Psoas muscle (tissue), 8 donors: Measurements from ENCODE around the gene SULF2. TPM values are rescaled to one million over a fixed set of nuclear protein-coding genes. Genes with fewer than 3 reads are reported as not detected.

ENCODE experiments used
- ATAC-seq, 4 donors: fragments of 200-7000 bp; cut with Tn5 transposase; one replicate each; pipeline ENCODE4 v1.9.1; 2020; ENCODE audit warnings: moderate library complexity in 3 of 4, mild to moderate bottlenecking in 2 of 4
- DNase-seq, 2 donors: peaks; one replicate each; pipeline ENCODE4 v3.0.0-alpha.2; 2020
- H3K27ac ChIP-seq: fragments of 200-600 bp; one replicate; pipeline ENCODE4 v1.8.0; 2022
- H3K27me3 ChIP-seq, 3 donors: fragments of 200-600 bp in 1 of 3; one replicate each; pipeline versions ENCODE4 v1.6.1 to v1.8.0; 2013 to 2022; ENCODE audit warnings: low read length in 2 of 3, mild to moderate bottlenecking in 2 of 3, moderate library complexity in 1 of 3; ENCODE audit not compliant: insufficient read depth in 3 of 3
- H3K36me3 ChIP-seq, 2 donors: fragments of 200-600 bp in 1 of 2; one replicate each; pipeline versions ENCODE4 v1.6.1 to v1.8.0; 2013 to 2022; ENCODE audit warnings: low read depth in 1 of 2, mild to moderate bottlenecking in 1 of 2, moderate library complexity in 1 of 2; ENCODE audit not compliant: insufficient read depth in 1 of 2
- H3K4me1 ChIP-seq: fragments of 200-600 bp; one replicate; pipeline ENCODE4 v1.8.0; 2022
- H3K4me3 ChIP-seq: fragments of 200-600 bp; one replicate; pipeline ENCODE4 v1.8.0; 2022; ENCODE audit warnings: mild to moderate bottlenecking
- H3K9me3 ChIP-seq: fragments of 200-600 bp; one replicate; pipeline ENCODE4 v1.8.0; 2022
- WGBS, 3 donors: extraction: QIAGEN DNeasy Blood & Tissue Kit; methylation state at CpG; one replicate each; pipeline versions ENCODE4 v1.1.6 to v1.1.7; 2013; 5-methylcytosine and 5-hydroxymethylcytosine counted together
- intact Hi-C, 2 donors: fragments of 100-400 bp; cut with DNase I; formaldehyde crosslinking; loops; one replicate each; pipeline versions ENCODE4 v1.11.0 to v1.14.2; 2022
- polyA plus RNA-seq, 3 donors: library from polyadenylated mRNA; stranded (reverse); fragments of 200-250 nt; gene quantifications; one replicate each; pipeline ENCODE4 v1.2.3, GENCODE V29; 2013
- total RNA-seq, 4 donors: library from RNA; stranded (reverse); fragmentation: NEBNext Ultra II Directional in 2 of 4; extraction: Animal tissue kit (Norgen Biotek cat#: 25700) in 2 of 4; gene quantifications; one replicate each; pipeline versions ENCODE4 v1.2.1 to v1.2.4, GENCODE V29; 2021 to 2023
- TF ChIP-seq, protein P1 (sequence below): fragments of 200-600 bp; IDR thresholded peaks from one replicate; pipeline ENCODE4 v1.8.0; 2022; ENCODE audit warnings: antibody characterized with exemption
- donor health status: healthy with polysubstance abuse.
- donor health status: DM: no; HTN: no; CAD: no; lungs with moderate emphysema.
- donor health status: Bipolar disorder and iron deficiency.
- donor health status: healthy.
- donor health status: DM: yes; HTN: yes; CAD: no.
- donor health status: DM: no; HTN: no; CAD: no.
- donor health status: DM: no; HTN: no; CAD: no.
- donor health status: DM: yes; HTN: yes; CAD: no.

Gene SULF2
- total and polyA plus RNA-seq, 7 donors: 5.3 to 23.3 (median 11.6) TPM

DNA sequence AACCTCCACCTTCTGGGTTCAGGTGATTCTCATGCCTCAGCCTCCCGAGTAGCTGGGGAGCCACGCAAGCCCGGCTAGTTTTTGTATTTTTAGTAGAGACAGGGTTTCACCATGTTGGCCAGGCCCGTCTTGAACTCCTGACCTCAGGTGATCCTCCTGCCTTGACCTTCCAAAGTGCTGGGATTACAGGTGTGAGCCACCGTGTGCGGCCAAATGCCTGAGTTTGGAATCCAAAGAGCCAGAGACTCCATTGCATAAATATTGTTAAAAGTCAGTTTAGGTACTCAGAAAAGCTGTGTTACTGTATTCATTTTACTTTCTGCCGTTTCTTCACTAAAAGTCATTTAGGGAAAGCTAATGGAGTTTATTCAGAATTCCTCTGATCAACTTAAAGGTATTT, 137.3 kb downstream of the SULF2 start:
- 75 to 94% (median 84%) methylated on average over 7 of the region's 7 CpGs for WGBS, 3 donors
- ATAC-seq (no peak), DNase-seq (no peak)
- Histone ChIP-seq H3K36me3 (peaks cover 16 to 99% of the 10 kb centered on the region in 2 donors), H3K9me3 (no peaks in the 10 kb centered on the region), H3K27me3 (no peaks in the 10 kb centered on the region), H3K4me3 (no peak overlapping the region), H3K4me1 (no peaks in the 10 kb centered on the region), H3K27ac (no peak overlapping the region)
- TF ChIP-seq, protein P1, sequence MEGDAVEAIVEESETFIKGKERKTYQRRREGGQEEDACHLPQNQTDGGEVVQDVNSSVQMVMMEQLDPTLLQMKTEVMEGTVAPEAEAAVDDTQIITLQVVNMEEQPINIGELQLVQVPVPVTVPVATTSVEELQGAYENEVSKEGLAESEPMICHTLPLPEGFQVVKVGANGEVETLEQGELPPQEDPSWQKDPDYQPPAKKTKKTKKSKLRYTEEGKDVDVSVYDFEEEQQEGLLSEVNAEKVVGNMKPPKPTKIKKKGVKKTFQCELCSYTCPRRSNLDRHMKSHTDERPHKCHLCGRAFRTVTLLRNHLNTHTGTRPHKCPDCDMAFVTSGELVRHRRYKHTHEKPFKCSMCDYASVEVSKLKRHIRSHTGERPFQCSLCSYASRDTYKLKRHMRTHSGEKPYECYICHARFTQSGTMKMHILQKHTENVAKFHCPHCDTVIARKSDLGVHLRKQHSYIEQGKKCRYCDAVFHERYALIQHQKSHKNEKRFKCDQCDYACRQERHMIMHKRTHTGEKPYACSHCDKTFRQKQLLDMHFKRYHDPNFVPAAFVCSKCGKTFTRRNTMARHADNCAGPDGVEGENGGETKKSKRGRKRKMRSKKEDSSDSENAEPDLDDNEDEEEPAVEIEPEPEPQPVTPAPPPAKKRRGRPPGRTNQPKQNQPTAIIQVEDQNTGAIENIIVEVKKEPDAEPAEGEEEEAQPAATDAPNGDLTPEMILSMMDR: no peak
- intact Hi-C loops: no loop called here

DNA sequence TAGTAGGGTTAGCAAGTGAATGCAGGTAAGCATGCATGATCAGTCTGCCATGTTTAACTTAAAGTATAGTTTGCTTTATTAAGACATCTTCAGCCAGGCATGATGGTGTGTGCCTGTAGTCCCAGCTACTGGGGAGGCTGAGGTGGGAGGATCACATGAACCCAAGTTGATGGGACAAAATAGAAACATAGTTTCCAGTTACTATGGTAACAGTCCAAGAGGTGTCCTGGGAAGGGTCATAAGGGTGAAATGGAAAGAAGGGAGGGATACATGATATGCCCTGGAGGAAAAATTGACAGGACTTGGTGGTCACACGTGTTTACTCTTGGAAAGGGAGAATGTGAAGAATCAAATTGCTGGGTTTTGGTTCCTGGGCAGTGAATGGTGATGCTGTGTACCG, 139.6 kb downstream of the SULF2 start:
- intact Hi-C loops: no loop called here
- Histone ChIP-seq H3K27me3 (no peaks in the 10 kb centered on the region), H3K9me3 (no peaks in the 10 kb centered on the region), H3K4me1 (no peaks in the 10 kb centered on the region), H3K27ac (no peak overlapping the region), H3K4me3 (no peak overlapping the region), H3K36me3 (peaks cover 11 to 91% of the 10 kb centered on the region in 2 donors)
- DNase-seq: no peak
- 39 to 61% (median 40%) methylated on average over 2 of the region's 2 CpGs for WGBS, 3 donors
- TF ChIP-seq, protein P1: no peak
- no peak for ATAC-seq

DNA sequence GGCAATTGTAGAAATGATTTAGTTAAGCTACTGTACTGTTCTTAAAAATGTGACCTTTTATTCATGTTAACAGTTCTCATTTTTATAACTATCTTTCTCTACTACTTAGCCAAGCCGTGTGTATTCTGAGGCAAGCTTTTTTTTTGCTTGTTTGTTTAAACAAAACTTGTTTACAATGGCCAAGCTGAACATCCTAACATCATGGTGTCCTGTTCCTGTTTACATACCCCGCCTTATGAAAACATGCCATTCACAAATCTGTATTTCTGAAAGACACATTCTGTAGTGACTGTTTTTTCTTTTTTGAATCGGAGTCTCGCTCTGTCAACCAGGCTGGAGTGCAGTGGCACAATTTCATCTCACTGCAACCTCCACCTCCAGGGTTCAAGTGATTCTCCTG, 142.7 kb downstream of the SULF2 start:
- Histone ChIP-seq H3K27ac (no peak overlapping the region), H3K4me1 (no peaks in the 10 kb centered on the region), H3K36me3 (peaks cover 11 to 88% of the 10 kb centered on the region in 2 donors), H3K4me3 (no peak overlapping the region), H3K9me3 (no peaks in the 10 kb centered on the region), H3K27me3 (no peaks in the 10 kb centered on the region)
- no peak for ATAC-seq
- intact Hi-C loops: no loop called here
- WGBS, 3 donors: 90 to 94% (median 93%) methylated on average over 4 of the region's 4 CpGs
- TF ChIP-seq, protein P1: no peak
- DNase-seq: no peak

DNA sequence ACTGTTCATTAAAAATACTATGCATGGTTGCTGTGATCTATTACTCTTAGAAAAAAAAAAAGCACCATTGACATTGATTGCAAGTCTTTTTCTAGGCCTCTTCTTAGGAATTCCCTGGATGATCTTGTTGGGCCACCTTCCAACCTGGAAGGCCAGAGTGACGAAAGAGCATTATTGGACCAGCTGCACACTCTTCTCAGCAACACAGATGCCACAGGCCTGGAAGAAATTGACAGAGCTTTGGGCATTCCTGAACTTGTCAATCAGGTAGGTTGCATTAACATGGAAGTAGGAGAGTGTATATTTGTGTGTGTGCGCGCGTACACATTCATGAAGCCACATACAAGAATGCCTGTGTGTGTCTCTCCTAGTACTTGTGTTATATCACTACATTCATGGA, 143.2 kb downstream of the SULF2 start:
- DNase-seq (no peak), ATAC-seq (no peak)
- WGBS, 3 donors: 84 to 91% (median 85%) methylated on average over 4 of the region's 4 CpGs
- intact Hi-C loops: no loop called here
- TF ChIP-seq, protein P1: no peak
- Histone ChIP-seq H3K27ac (no peak overlapping the region), H3K36me3 (peaks cover 11 to 88% of the 10 kb centered on the region in 2 donors), H3K4me1 (no peaks in the 10 kb centered on the region), H3K4me3 (no peak overlapping the region), H3K27me3 (no peaks in the 10 kb centered on the region), H3K9me3 (no peaks in the 10 kb centered on the region)

DNA sequence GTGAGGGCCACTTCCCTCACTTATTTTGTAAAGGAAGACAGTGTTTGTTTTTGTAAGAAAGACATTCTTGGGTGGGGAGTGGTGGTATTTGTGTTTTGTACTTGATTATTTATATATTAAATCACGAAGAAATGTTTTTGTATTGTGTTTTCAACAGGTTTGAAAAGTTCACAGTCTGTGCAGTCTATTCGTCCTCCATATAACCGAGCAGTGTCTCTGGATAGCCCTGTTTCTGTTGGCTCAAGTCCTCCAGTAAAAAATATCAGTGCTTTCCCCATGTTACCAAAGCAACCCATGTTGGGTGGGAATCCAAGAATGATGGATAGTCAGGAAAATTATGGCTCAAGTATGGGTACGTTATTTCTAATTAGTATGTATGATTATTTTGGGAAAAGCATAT, 146.4 kb downstream of the SULF2 start:
- Histone ChIP-seq H3K4me3 (no peak overlapping the region), H3K9me3 (no peaks in the 10 kb centered on the region), H3K4me1 (no peaks in the 10 kb centered on the region), H3K27ac (no peak overlapping the region), H3K36me3 (peaks cover 15 to 88% of the 10 kb centered on the region in 2 donors), H3K27me3 (no peaks in the 10 kb centered on the region)
- TF ChIP-seq, protein P1: no peak
- ATAC-seq (no peak), DNase-seq (no peak)
- intact Hi-C loops: no loop called here
- 57 to 68% (median 65%) methylated on average over 4 of the region's 4 CpGs for WGBS, 3 donors
